Measurements from ENCODE around the gene RPS27L.
A peak's percentile ranks its signal among the peaks of the same experiment; 100 is the strongest.

The RPS27L gene

GRCh38 chr15:63157118-63157843 is at the start of gene RPS27L:
RPS27L (minus strand) TSS chr15:63157477; CDS start chr15:63157405, 72 bp downstream.
- TF ChIP-seq ZNF274 (IDR thresholded peaks at IDR 0.05; ENCODE audit: low read depth, low read length): no peak
- peak within 1 kb of the TSS; percentile 84 for H3K4me3 ChIP-seq (ENCODE audit: low read length)

- TF ChIP-seq ZNF274 (IDR thresholded peaks at IDR 0.05; ENCODE audit: low read depth, low read length): no peak
- no peak overlapping the region for H3K4me3 ChIP-seq (ENCODE audit: low read length)
These were observed 48.8 kb upstream of the RPS27L start for GRCh38 chr15:63206079-63206478.

- no peak for TF ChIP-seq ZNF274 (IDR thresholded peaks at IDR 0.05; ENCODE audit: low read depth, low read length)
- no peak overlapping the region for H3K4me3 ChIP-seq (ENCODE audit: low read length)
These were observed 46.3 kb upstream of the RPS27L start for GRCh38 chr15:63203451-63204090.

- no peak overlapping the region for H3K4me3 ChIP-seq (ENCODE audit: low read length)
- TF ChIP-seq ZNF274 (IDR thresholded peaks at IDR 0.05; ENCODE audit: low read depth, low read length): no peak
These were observed 45.6 kb upstream of the RPS27L start for GRCh38 chr15:63202861-63203260.

GRCh38 chr15:63200464-63201249 is 43.4 kb upstream of the RPS27L start:
- H3K4me3 ChIP-seq (ENCODE audit: low read length): no peak overlapping the region
- no peak for TF ChIP-seq ZNF274 (IDR thresholded peaks at IDR 0.05; ENCODE audit: low read depth, low read length)

DNA sequence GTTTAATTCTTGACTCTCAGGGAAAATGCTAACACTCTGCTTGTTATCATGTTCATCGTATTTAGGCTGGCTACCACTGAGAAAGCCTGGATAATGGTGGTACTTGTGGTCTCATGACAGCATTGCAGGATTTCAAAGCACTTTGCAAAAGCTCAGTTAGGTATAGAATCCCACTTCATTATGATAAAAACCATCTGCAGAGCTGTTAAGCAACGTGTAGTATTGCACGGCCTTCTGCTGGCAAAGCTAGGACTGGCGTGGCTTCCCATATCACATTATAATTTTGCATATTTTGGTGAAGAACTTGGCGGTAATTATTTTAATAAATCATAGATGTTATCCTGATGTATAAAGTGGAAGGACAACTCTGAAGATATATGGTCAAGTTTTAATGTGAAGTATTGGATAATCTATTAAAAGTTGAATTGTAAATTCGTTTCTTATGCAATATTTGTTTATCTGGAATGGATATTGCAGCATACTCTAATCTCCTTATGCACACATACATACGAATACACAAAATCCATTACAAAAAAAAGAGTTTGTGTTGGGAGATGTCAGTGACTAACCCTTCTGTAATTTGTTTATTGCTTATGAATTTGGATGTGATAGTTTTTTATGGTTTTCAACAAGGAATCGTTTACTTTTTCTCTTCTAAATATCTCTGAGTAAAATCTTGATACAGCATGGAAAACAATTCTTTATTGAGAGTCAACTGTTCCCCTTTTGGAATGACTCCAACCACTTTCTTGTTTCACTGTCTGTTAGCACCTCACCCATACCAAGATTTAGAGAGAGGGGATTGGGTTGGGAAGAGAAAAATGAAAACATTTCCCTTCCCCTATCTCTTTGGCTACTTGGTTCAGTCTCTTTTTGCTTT is 41.3 kb upstream of the RPS27L start:
- H3K4me3 ChIP-seq (ENCODE audit: low read length): no peak overlapping the region
- TF ChIP-seq ZNF274 (IDR thresholded peaks at IDR 0.05; ENCODE audit: low read depth, low read length): no peak

GRCh38 chr15:63197626-63198025 is 40.3 kb upstream of the RPS27L start:
- H3K4me3 ChIP-seq (ENCODE audit: low read length): no peak overlapping the region
- TF ChIP-seq ZNF274 (IDR thresholded peaks at IDR 0.05; ENCODE audit: low read depth, low read length): no peak

- no peak overlapping the region for H3K4me3 ChIP-seq (ENCODE audit: low read length)
- TF ChIP-seq ZNF274 (IDR thresholded peaks at IDR 0.05; ENCODE audit: low read depth, low read length): no peak
These were observed 39.6 kb upstream of the RPS27L start for GRCh38 chr15:63196842-63197241.

- peak overlapping the region; percentile 28; the same call in 1 of the 2 replicates for H3K4me3 ChIP-seq (ENCODE audit: low read length)
These were observed 38.3 kb upstream of the RPS27L start for GRCh38 chr15:63195569-63196015.

GRCh38 chr15:63194880-63195568 is 37.7 kb upstream of the RPS27L start:
- no peak overlapping the region; the same call in 1 of the 2 replicates for H3K4me3 ChIP-seq (ENCODE audit: low read length)
- TF ChIP-seq ZNF274 (IDR thresholded peaks at IDR 0.05; ENCODE audit: low read depth, low read length): no peak

More at GRCh38 chr15:63195569-63196015, 38.3 kb upstream of the RPS27L start:
- TF ChIP-seq ZNF274 (IDR thresholded peaks at IDR 0.05; ENCODE audit: low read depth, low read length): no peak

DNA sequence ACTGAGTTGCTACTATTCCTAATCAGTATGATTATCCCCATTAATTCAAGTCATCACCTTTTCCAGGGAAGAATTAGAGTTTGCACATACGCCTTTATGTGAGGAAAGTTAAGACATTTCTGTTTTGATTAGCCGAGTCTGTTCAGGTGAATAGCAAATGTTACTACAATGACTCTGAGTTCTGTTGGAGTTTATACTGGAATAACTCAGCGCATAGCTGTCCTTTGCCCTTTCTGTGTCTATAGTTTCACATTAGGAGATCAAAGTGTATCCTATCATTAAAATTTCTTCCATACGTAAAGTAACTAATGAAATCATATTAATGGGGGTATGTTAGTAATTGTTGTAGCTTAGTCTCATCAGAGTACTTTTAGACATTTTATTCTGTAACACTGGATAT is 37.0 kb upstream of the RPS27L start:
- H3K4me3 ChIP-seq (ENCODE audit: low read length): no peak overlapping the region; the same call in 1 of the 2 replicates
- no peak for TF ChIP-seq ZNF274 (IDR thresholded peaks at IDR 0.05; ENCODE audit: low read depth, low read length)

DNA sequence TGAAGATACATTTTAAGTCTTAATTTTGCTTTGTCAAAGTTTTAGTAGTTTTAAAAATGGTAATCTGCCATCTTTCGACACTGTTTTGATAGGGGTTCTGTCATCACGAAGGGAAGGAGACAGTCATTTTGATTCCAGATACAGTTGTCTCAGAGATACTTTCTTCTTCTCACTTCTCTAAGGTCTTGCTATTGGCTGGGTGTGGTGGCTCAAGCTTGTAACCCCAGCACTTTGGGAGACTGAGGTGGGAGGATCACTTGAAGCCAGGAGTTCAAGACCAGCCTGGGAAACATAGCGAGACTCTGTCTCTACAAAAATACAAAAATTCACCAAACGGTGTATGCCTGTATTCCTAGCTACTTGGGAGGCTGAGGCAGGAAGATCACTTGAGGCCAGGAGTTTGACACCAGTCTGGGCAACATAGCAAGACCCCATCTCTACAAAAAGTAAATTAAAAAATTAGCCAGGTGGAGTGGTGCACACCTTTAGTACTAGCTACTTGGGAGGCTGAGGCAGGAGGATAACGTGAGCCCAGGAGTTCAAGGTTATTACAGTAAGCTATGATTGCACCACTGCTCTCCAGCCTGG is 35.4 kb upstream of the RPS27L start:
- peak overlapping the region; percentile 74 for H3K4me3 ChIP-seq (ENCODE audit: low read length)
- TF ChIP-seq ZNF274 (IDR thresholded peaks at IDR 0.05; ENCODE audit: low read depth, low read length): no peak

All from GM08714 (cell line).